Parathyroid adenoma (tissue), 2 donors: ENCODE results near the gene KCNK4.

Experiments
- H2AFZ ChIP-seq: fragments of 300-600 bp; sonication (generic); one replicate; pipeline ENCODE4 v1.7.0; 2017; ENCODE audit warnings: antibody characterized with exemption, mild to moderate bottlenecking
- H3K27ac ChIP-seq: fragments of 300-600 bp; sonication (generic); one replicate; pipeline ENCODE4 v1.7.0; 2017
- H3K27me3 ChIP-seq: fragments of 300-600 bp; sonication (generic); one replicate; pipeline ENCODE4 v1.7.0; 2017; ENCODE audit warnings: low read length; ENCODE audit not compliant: control insufficient read depth, insufficient read depth
- H3K36me3 ChIP-seq: fragments of 300-600 bp; sonication (generic); one replicate; pipeline ENCODE4 v1.7.0; 2017; ENCODE audit warnings: low read length; ENCODE audit not compliant: control insufficient read depth, insufficient read depth
- H3K4me1 ChIP-seq: fragments of 300-600 bp; sonication (generic); one replicate; pipeline ENCODE4 v1.7.0; 2017; ENCODE audit warnings: control low read depth
- H3K4me2 ChIP-seq: fragments of 300-600 bp; sonication (generic); one replicate; pipeline ENCODE4 v1.7.0; 2017; ENCODE audit warnings: low read length
- H3K4me3 ChIP-seq: fragments of 300-600 bp; sonication (generic); one replicate; pipeline ENCODE4 v1.7.0; 2017; ENCODE audit warnings: low read depth, low read length
- H3K79me2 ChIP-seq: fragments of 300-600 bp; sonication (generic); one replicate; pipeline ENCODE4 v1.7.0; 2017; ENCODE audit warnings: control low read depth
- H3K9ac ChIP-seq: fragments of 300-600 bp; sonication (generic); one replicate; pipeline ENCODE4 v1.7.0; 2017; ENCODE audit warnings: mild to moderate bottlenecking
- H3K9me3 ChIP-seq: fragments of 300-600 bp; sonication (generic); one replicate; pipeline ENCODE4 v1.7.0; 2017; ENCODE audit warnings: low read length; ENCODE audit not compliant: control insufficient read depth
- TF ChIP-seq, protein P1 (sequence below): fragments of 300-600 bp; sonication (generic); IDR thresholded peaks from one replicate; pipeline ENCODE4 v1.7.0; 2017; ENCODE audit warnings: antibody characterized with exemption, mild to moderate bottlenecking
- donor health status: primary hyperparathyroidism.

KCNK4 gene

DNA sequence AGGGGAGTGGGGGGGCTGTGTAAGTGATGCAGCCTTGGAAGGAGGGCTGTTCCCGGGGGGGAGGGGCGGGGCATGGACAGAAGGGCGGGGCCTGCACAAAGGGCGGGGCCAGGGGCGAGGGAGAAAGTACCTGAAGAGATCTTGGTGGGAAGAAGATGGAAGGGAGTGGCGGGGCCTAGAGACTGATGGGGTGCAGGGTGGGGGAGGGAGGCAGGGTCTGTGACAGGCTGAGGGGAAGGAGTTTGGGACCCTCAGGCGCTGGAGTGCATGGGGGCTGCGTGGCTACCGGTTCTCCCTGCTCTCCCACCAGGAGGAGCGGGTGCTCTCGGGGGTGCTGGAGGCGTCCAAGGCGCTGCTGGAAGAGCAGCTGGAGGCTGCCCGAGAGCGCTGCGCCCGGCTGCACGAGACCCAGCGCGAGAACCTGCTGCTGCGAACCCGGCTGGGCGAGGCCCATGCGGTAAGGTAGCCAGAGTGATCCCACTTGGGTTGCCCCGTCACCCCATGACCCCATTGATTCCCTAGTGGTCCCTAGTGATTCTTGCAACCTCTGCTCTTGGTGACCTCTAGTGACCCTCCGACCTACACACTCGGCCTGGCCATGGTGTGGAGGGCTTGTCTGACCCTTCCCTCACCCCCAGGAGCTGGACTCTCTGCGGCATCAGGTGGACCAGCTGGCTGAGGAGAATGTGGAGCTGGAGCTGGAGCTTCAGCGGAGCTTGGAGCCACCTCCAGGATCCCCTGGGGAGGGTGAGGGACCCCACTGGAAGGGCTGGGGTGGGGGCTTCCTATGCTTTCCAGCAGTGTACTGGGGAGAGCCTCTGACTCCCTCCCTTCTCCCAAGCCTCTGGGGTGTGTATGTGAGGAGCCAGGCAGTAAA lies 52.0 kb downstream of the KCNK4 start:
- H3K36me3 ChIP-seq = no peaks in the 10 kb centered on the region
- H3K79me2 ChIP-seq = no peaks in the 10 kb centered on the region
- no peak overlapping the region for H2AFZ ChIP-seq
- no peak overlapping the region for H3K4me2 ChIP-seq
- no peak overlapping the region for H3K9ac ChIP-seq
- no peaks in the 10 kb centered on the region for H3K4me1 ChIP-seq
- TF ChIP-seq, protein P1, sequence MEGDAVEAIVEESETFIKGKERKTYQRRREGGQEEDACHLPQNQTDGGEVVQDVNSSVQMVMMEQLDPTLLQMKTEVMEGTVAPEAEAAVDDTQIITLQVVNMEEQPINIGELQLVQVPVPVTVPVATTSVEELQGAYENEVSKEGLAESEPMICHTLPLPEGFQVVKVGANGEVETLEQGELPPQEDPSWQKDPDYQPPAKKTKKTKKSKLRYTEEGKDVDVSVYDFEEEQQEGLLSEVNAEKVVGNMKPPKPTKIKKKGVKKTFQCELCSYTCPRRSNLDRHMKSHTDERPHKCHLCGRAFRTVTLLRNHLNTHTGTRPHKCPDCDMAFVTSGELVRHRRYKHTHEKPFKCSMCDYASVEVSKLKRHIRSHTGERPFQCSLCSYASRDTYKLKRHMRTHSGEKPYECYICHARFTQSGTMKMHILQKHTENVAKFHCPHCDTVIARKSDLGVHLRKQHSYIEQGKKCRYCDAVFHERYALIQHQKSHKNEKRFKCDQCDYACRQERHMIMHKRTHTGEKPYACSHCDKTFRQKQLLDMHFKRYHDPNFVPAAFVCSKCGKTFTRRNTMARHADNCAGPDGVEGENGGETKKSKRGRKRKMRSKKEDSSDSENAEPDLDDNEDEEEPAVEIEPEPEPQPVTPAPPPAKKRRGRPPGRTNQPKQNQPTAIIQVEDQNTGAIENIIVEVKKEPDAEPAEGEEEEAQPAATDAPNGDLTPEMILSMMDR = no peak
- no peak overlapping the region for H3K27ac ChIP-seq
- no peaks in the 10 kb centered on the region for H3K9me3 ChIP-seq
- no peaks in the 10 kb centered on the region for H3K27me3 ChIP-seq
- no peak overlapping the region for H3K4me3 ChIP-seq

DNA sequence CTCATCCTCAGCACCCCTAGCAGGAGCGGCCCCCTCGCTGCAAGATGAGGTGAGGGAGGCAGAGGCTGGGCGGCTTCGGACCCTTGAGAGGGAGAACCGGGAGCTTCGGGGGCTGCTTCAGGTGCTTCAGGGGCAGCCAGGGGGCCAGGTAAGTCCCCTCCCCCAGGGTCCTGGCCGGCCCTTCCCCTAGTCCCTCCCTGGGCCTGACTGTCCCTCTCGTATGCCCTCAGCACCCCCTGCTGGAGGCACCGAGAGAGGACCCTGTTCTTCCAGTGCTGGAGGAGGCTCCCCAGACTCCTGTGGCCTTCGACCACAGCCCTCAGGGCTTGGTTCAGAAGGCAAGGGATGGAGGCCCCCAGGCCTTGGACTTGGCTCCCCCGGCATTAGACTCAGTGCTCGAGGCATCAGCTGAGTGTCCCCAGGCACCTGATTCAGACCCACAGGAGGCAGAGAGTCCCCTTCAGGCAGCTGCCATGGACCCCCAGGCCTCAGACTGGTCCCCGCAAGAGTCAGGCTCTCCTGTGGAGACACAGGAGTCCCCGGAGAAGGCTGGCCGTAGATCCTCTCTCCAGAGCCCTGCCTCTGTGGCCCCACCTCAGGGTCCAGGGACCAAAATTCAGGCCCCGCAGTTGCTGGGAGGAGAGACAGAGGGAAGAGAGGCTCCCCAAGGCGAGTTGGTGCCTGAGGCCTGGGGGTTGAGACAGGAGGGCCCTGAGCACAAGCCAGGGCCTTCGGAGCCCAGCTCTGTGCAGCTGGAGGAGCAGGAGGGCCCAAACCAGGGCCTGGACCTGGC lies 52.9 kb downstream of the KCNK4 start:
- Histone ChIP-seq H3K27me3 (no peaks in the 10 kb centered on the region), H3K36me3 (no peaks in the 10 kb centered on the region), H3K4me1 (no peaks in the 10 kb centered on the region), H3K9ac (no peak overlapping the region), H3K9me3 (no peaks in the 10 kb centered on the region), H2AFZ (no peak overlapping the region), H3K4me3 (no peak overlapping the region), H3K27ac (no peak overlapping the region), H3K79me2 (no peaks in the 10 kb centered on the region), H3K4me2 (no peak overlapping the region)
- TF ChIP-seq, protein P1 = no peak

DNA sequence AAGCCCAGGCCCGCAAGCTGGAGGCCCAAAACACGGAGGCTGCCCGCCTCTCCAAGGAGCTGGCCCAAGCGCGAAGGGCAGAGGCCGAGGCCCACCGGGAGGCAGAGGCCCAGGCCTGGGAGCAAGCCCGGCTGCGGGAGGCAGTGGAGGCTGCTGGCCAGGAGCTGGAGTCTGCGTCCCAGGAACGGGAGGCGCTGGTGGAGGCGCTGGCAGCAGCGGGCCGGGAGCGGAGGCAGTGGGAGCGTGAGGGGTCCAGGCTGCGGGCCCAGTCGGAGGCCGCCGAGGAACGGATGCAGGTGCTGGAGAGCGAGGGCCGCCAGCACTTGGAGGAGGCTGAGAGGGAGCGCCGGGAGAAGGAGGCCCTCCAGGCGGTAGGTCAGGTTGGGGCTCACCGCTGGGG lies 53.7 kb downstream of the KCNK4 start:
- no peak overlapping the region for H2AFZ ChIP-seq
- H3K79me2 ChIP-seq = no peaks in the 10 kb centered on the region
- no peaks in the 10 kb centered on the region for H3K36me3 ChIP-seq
- no peak overlapping the region for H3K9ac ChIP-seq
- H3K4me2 ChIP-seq = no peak overlapping the region
- no peak overlapping the region for H3K4me3 ChIP-seq
- TF ChIP-seq, protein P1 = no peak
- H3K27me3 ChIP-seq = no peaks in the 10 kb centered on the region
- H3K4me1 ChIP-seq = no peaks in the 10 kb centered on the region
- H3K9me3 ChIP-seq = no peaks in the 10 kb centered on the region
- H3K27ac ChIP-seq = no peak overlapping the region

DNA sequence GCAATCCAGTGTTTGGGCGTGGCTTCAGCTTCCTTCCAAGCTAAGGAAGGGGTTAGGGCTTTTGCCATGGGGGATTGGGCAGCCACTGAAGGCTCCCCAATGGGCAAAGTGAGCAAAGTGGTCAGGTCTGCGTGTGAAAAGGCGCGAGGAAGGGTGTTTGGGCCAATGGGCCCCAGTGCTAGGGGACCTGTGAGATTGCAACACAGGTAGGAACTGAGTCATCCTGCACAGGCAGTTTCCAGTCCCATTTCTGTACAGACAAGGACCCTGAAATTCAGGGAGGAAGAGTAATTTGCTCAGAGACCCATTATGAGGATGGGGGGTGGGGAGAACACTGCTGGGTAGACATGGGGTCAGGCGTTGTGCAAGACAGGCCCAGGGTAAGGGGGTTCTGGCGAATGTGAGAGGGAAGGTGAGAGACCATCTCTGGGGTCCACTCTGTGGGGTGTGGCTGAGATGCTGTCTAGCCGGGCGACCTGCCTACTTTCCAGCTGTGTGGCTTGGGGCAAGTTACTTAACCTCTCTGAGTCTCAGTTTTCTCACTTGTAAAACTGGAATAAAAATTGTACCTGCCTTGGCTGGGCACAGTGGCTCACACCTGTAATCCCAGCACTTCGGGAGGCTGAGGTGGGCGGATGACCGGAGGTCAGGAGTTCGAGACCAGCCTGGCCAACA lies 56.2 kb downstream of the KCNK4 start:
- no peak overlapping the region for H2AFZ ChIP-seq
- H3K27ac ChIP-seq = no peak overlapping the region
- H3K4me1 ChIP-seq = no peaks in the 10 kb centered on the region
- no peaks in the 10 kb centered on the region for H3K36me3 ChIP-seq
- no peaks in the 10 kb centered on the region for H3K79me2 ChIP-seq
- H3K4me2 ChIP-seq = no peak overlapping the region
- no peaks in the 10 kb centered on the region for H3K9me3 ChIP-seq
- no peaks in the 10 kb centered on the region for H3K27me3 ChIP-seq
- TF ChIP-seq, protein P1 = no peak
- H3K9ac ChIP-seq = no peak overlapping the region
- no peak overlapping the region for H3K4me3 ChIP-seq
